Thymus (tissue), 11 donors: Measurements from ENCODE around the gene PACRG. TPM values are rescaled to one million over a fixed set of nuclear protein-coding genes. Genes with fewer than 3 reads are reported as not detected.

Experiments
- DNase-seq, 9 donors: peaks; one replicate each; pipeline ENCODE4 v3.0.0-alpha.2; 2013; ENCODE audit warnings: low spot score in 9 of 9, low read depth in 6 of 9, missing footprints in 1 of 9
- H3K27ac ChIP-seq, 2 donors: one replicate each; pipeline ENCODE4 v1.5.1; 2013; ENCODE audit warnings: control low read depth in 1 of 2, low read depth in 1 of 2, low read length in 1 of 2, mild to moderate bottlenecking in 1 of 2, moderate library complexity in 1 of 2
- H3K27me3 ChIP-seq, 2 donors: one replicate each; pipeline ENCODE4 v1.5.1; 2013; ENCODE audit warnings: low read length in 1 of 2; ENCODE audit not compliant: control insufficient read depth in 2 of 2, insufficient read depth in 1 of 2
- H3K36me3 ChIP-seq, 2 donors: one replicate each; pipeline ENCODE4 v1.5.1; 2013; ENCODE audit warnings: low read length in 1 of 2, mild to moderate bottlenecking in 1 of 2, moderate library complexity in 1 of 2; ENCODE audit not compliant: control insufficient read depth in 2 of 2, insufficient read depth in 2 of 2
- H3K4me1 ChIP-seq, 2 donors: one replicate each; pipeline ENCODE4 v1.5.1; 2013; ENCODE audit warnings: low read length in 2 of 2; ENCODE audit not compliant: control insufficient read depth in 2 of 2, insufficient read depth in 2 of 2
- H3K4me3 ChIP-seq, 2 donors: one replicate each; pipeline ENCODE4 v1.5.1; 2013; ENCODE audit warnings: low read length in 2 of 2, control low read depth in 1 of 2, mild to moderate bottlenecking in 1 of 2
- H3K9me3 ChIP-seq, 2 donors: one replicate each; pipeline ENCODE4 v1.5.1; 2013; ENCODE audit warnings: low read length in 1 of 2, mild to moderate bottlenecking in 1 of 2; ENCODE audit not compliant: control insufficient read depth in 2 of 2, insufficient read depth in 1 of 2
- WGBS: extraction: QIAGEN DNeasy Blood & Tissue Kit; methylation state at CpG from one replicate; pipeline ENCODE4 v1.1.7; 2013; 5-methylcytosine and 5-hydroxymethylcytosine counted together
- polyA plus RNA-seq: library from polyadenylated mRNA; stranded (reverse); fragments of 200-250 nt; gene quantifications from one replicate; pipeline ENCODE4 v1.2.3, GENCODE V29; 2013
- total RNA-seq: library from RNA; stranded (reverse); fragments of 120-200 nt; gene quantifications from one replicate; pipeline ENCODE4 v1.2.4, GENCODE V29; 2013
- donor health status: healthy.

The PACRG gene
- total and polyA plus RNA-seq, 2 donors, result 0.42 to 0.62 TPM

GRCh38 chr6:162736961-162737360 lies 9.2 kb downstream of the PACRG start:
- WGBS, result 65% methylated on average over 1 of the region's 1 CpG
- Histone ChIP-seq H3K27me3 (no peaks in the 10 kb centered on the region), H3K4me1 (no peaks in the 10 kb centered on the region), H3K27ac (no peak overlapping the region), H3K4me3 (no peak overlapping the region), H3K36me3 (no peaks in the 10 kb centered on the region), H3K9me3 (no peaks in the 10 kb centered on the region)
- no peak for DNase-seq

- H3K27me3 ChIP-seq, result no peaks in the 10 kb centered on the region
- H3K4me1 ChIP-seq, result no peaks in the 10 kb centered on the region
- WGBS, result 69% methylated on average over 3 of the region's 3 CpGs
- H3K36me3 ChIP-seq, result no peaks in the 10 kb centered on the region
- no peak overlapping the region for H3K27ac ChIP-seq
- no peaks in the 10 kb centered on the region for H3K9me3 ChIP-seq
- H3K4me3 ChIP-seq, result no peak overlapping the region
- no peak for DNase-seq
These were observed 23.0 kb downstream of the PACRG start for GRCh38 chr6:162750776-162751175.

- Histone ChIP-seq H3K27ac (no peak overlapping the region), H3K4me3 (no peak overlapping the region), H3K27me3 (no peaks in the 10 kb centered on the region), H3K9me3 (no peaks in the 10 kb centered on the region), H3K36me3 (no peaks in the 10 kb centered on the region), H3K4me1 (no peaks in the 10 kb centered on the region)
- DNase-seq, result no peak
These were observed 23.6 kb downstream of the PACRG start for GRCh38 chr6:162751211-162751859.

GRCh38 chr6:162753775-162754174 lies 26.0 kb downstream of the PACRG start:
- Histone ChIP-seq H3K4me1 (no peaks in the 10 kb centered on the region), H3K36me3 (no peaks in the 10 kb centered on the region)
- DNase-seq, result no peak

GRCh38 chr6:162770136-162770535 lies 42.4 kb downstream of the PACRG start:
- no peaks in the 10 kb centered on the region for H3K4me1 ChIP-seq
- H3K4me3 ChIP-seq, result no peak overlapping the region
- H3K36me3 ChIP-seq, result no peaks in the 10 kb centered on the region
- DNase-seq, result no peak
- no peaks in the 10 kb centered on the region for H3K9me3 ChIP-seq
- no peaks in the 10 kb centered on the region for H3K27me3 ChIP-seq
- no peak overlapping the region for H3K27ac ChIP-seq

More at GRCh38 chr6:162753775-162754174, 26.0 kb downstream of the PACRG start:
- no peaks in the 10 kb centered on the region for H3K9me3 ChIP-seq
- H3K27me3 ChIP-seq, result no peaks in the 10 kb centered on the region
- H3K4me3 ChIP-seq, result no peak overlapping the region
- no peak overlapping the region for H3K27ac ChIP-seq

GRCh38 chr6:162770955-162771354 lies 43.2 kb downstream of the PACRG start:
- Histone ChIP-seq H3K36me3 (no peaks in the 10 kb centered on the region), H3K9me3 (no peaks in the 10 kb centered on the region), H3K4me1 (no peaks in the 10 kb centered on the region), H3K27me3 (no peaks in the 10 kb centered on the region), H3K27ac (no peak overlapping the region), H3K4me3 (no peak overlapping the region)
- WGBS, result 95% methylated on average over 1 of the region's 1 CpG
- DNase-seq, result no peak

GRCh38 chr6:162772466-162772865 lies 44.7 kb downstream of the PACRG start:
- Histone ChIP-seq H3K4me1 (no peaks in the 10 kb centered on the region), H3K27me3 (no peaks in the 10 kb centered on the region), H3K4me3 (no peak overlapping the region), H3K27ac (no peak overlapping the region), H3K36me3 (no peaks in the 10 kb centered on the region), H3K9me3 (no peaks in the 10 kb centered on the region)
- no peak for DNase-seq

GRCh38 chr6:162773996-162774395 lies 46.2 kb downstream of the PACRG start:
- 92% methylated on average over 3 of the region's 3 CpGs for WGBS

GRCh38 chr6:162777091-162777490 lies 49.3 kb downstream of the PACRG start:
- Histone ChIP-seq H3K9me3 (no peaks in the 10 kb centered on the region), H3K4me1 (no peaks in the 10 kb centered on the region), H3K4me3 (no peak overlapping the region), H3K36me3 (no peaks in the 10 kb centered on the region), H3K27ac (no peak overlapping the region), H3K27me3 (no peaks in the 10 kb centered on the region)
- no peak for DNase-seq
- 94% methylated on average over 7 of the region's 7 CpGs for WGBS

More at GRCh38 chr6:162773996-162774395, 46.2 kb downstream of the PACRG start:
- H3K27ac ChIP-seq, result no peak overlapping the region
- no peaks in the 10 kb centered on the region for H3K36me3 ChIP-seq
- no peaks in the 10 kb centered on the region for H3K4me1 ChIP-seq
- H3K4me3 ChIP-seq, result no peak overlapping the region
- no peak for DNase-seq
- H3K9me3 ChIP-seq, result no peaks in the 10 kb centered on the region
- H3K27me3 ChIP-seq, result no peaks in the 10 kb centered on the region

- H3K4me3 ChIP-seq, result no peak overlapping the region
- no peaks in the 10 kb centered on the region for H3K27me3 ChIP-seq
- WGBS, result 98% methylated on average over 8 of the region's 8 CpGs
- H3K36me3 ChIP-seq, result no peaks in the 10 kb centered on the region
- no peaks in the 10 kb centered on the region for H3K9me3 ChIP-seq
- DNase-seq, result no peak
- H3K27ac ChIP-seq, result no peak overlapping the region
- no peaks in the 10 kb centered on the region for H3K4me1 ChIP-seq
These were observed 50.8 kb downstream of the PACRG start for GRCh38 chr6:162778603-162779002.
